HCT116 (cell line): Measurements from ENCODE around the gene TRRAP. TPM values are rescaled to one million over a fixed set of nuclear protein-coding genes. Genes with fewer than 3 reads are reported as not detected.
A peak's percentile ranks its signal among the peaks of the same experiment; 100 is the strongest.
"Not testable (repeated sequence)": the region's sequence is repeated elsewhere in the genome, so short reads cannot be mapped to it uniquely, and the experiment has no call there.

Experiments
- ATAC-seq: fragments of 200-7000 bp; cut with Tn5 transposase; 2 replicates; pipeline ENCODE4 v1.9.1; 2020; ENCODE audit warnings: mild to moderate bottlenecking, moderate library complexity
- BruUV-seq: library from RNA; stranded (reverse); fragments of 400-500 nt; replicated peaks from 2 replicates; lab custom pipeline; 2021; lab: Mats Ljungman, UMichigan
- CTCF ChIA-PET: fragments of 300-600 bp; sonication (Branson Sonifier 250); formaldehyde crosslinking; loops from one replicate; lab custom pipeline; 2021; ENCODE audit warnings: antibody characterized with exemption; lab: Charles Lee
- POLR2A ChIA-PET: fragments of 300-600, 350-600 bp; sonication (Branson Sonifier 250); formaldehyde crosslinking; loops from one replicate; lab custom pipeline; 2021; ENCODE audit warnings: antibody characterized with exemption; lab: Charles Lee
- RAD21 ChIA-PET, 2 experiments: fragments of 300-600 bp; sonication (Branson Sonifier 250); formaldehyde crosslinking; loops; one replicate each; lab custom pipeline; 2023; ENCODE audit warnings: low total read pairs in 2 of 2; ENCODE audit not compliant: uncharacterized antibody in 2 of 2, unreplicated experiment in 2 of 2, low non-redundant PET in 1 of 2; lab: Charles Lee
- DNase-seq: peaks from one replicate; pipeline ENCODE4 v3.0.0-alpha.2; 2010; ENCODE audit warnings: low read depth, low spot score
- H2AFZ ChIP-seq: fragments of 200-600 bp; shearing (Covaris generic), sonication (generic); 2 replicates; pipeline ENCODE4 v1.6.1; 2017; ENCODE audit warnings: low read depth, mixed run types, mixed read lengths, antibody characterized with exemption, low read length; ENCODE audit not compliant: poor library complexity, severe bottlenecking
- H3K27ac ChIP-seq: 2 replicates; pipeline ENCODE4 v1.5.1; 2012; ENCODE audit warnings: low read depth, low read length
- H3K27me3 ChIP-seq: fragments of 200-600 bp; sonication (generic); 2 replicates; pipeline ENCODE4 v1.6.1; 2016; ENCODE audit warnings: mixed run types, low read length, mixed read lengths; ENCODE audit not compliant: insufficient read depth
- H3K36me3 ChIP-seq, 2 experiments: fragments of 200-500 bp in 1 of 2; fragments of 200-600 bp in 1 of 2; sonication (Bioruptor generic) in 1 of 2; sonication (generic) in 1 of 2; 2 replicates each; pipeline versions ENCODE4 v1.5.1 to v1.6.1; 2014 to 2016; ENCODE audit warnings: low read length in 2 of 2, inconsistent platforms in 1 of 2, mixed read lengths in 1 of 2, mixed run types in 1 of 2; ENCODE audit not compliant: insufficient read depth in 2 of 2, control insufficient read depth in 1 of 2
- H3K4me1 ChIP-seq, 2 experiments: fragments of 200-600 bp in 1 of 2; sonication (generic) in 1 of 2; 2 replicates each; pipeline versions ENCODE4 v1.5.1 to v1.6.1; 2012 to 2017; ENCODE audit warnings: low read length in 2 of 2, inconsistent platforms in 1 of 2, mild to moderate bottlenecking in 1 of 2, mixed read lengths in 1 of 2, mixed run types in 1 of 2, moderate library complexity in 1 of 2; ENCODE audit not compliant: insufficient read depth in 2 of 2, control insufficient read depth in 1 of 2
- H3K4me2 ChIP-seq: fragments of 200-600 bp; sonication (generic); 2 replicates; pipeline ENCODE4 v1.6.1; 2017; ENCODE audit warnings: mixed run types, low read length, mixed read lengths
- H3K4me3 ChIP-seq, 2 experiments: fragments of 200-600 bp in 1 of 2; sonication (generic) in 1 of 2; replicated peaks in 1 of 2; 2 replicates each; pipeline ENCODE4 v1.5.1; 2011 to 2016; ENCODE audit warnings: low read length in 2 of 2, control low read depth in 1 of 2, low read depth in 1 of 2, mild to moderate bottlenecking in 1 of 2, mixed read lengths in 1 of 2, mixed run types in 1 of 2
- H3K79me2 ChIP-seq: fragments of 200-600 bp; sonication (generic); 2 replicates; pipeline ENCODE4 v1.6.1; 2017; ENCODE audit warnings: mild to moderate bottlenecking, mixed run types, low read length, moderate library complexity, mixed read lengths; ENCODE audit not compliant: insufficient read depth
- H3K9ac ChIP-seq: fragments of 200-600 bp; sonication (generic); 2 replicates; pipeline ENCODE4 v1.6.1; 2016; ENCODE audit warnings: low read length, mixed read lengths
- H3K9me2 ChIP-seq: fragments of 200-600 bp; sonication (generic), shearing (Covaris generic); 2 replicates; pipeline ENCODE4 v1.6.1; 2017; ENCODE audit warnings: mixed run types, mild to moderate bottlenecking, moderate library complexity; ENCODE audit not compliant: insufficient read depth
- H3K9me3 ChIP-seq, 2 experiments: fragments of 200-500 bp in 1 of 2; fragments of 200-600 bp in 1 of 2; sonication (Bioruptor generic) in 1 of 2; sonication (generic) in 1 of 2; 2 replicates each; pipeline ENCODE4 v1.6.1; 2014 to 2017; ENCODE audit warnings: low read length in 2 of 2, mixed read lengths in 2 of 2, inconsistent platforms in 1 of 2, low read depth in 1 of 2, mild to moderate bottlenecking in 1 of 2, mixed run types in 1 of 2, moderate library complexity in 1 of 2; ENCODE audit not compliant: control insufficient read depth in 1 of 2, insufficient read depth in 1 of 2
- H4K20me1 ChIP-seq: fragments of 200-600 bp; sonication (generic), shearing (Covaris generic); 2 replicates; pipeline ENCODE4 v1.6.1; 2017; ENCODE audit warnings: mixed run types, mild to moderate bottlenecking, moderate library complexity; ENCODE audit not compliant: insufficient read depth
- CTCF ChIP-seq, 3 experiments: fragments of 200-600 bp in 1 of 3; sonication (generic) in 1 of 3; IDR thresholded peaks in 2 of 3; conservative IDR thresholded peaks in 1 of 3; 2 replicates each; pipeline ENCODE4 v1.5.1; 2012 to 2017; ENCODE audit warnings: low read depth in 2 of 3, low read length in 2 of 3, antibody characterized with exemption in 1 of 3, borderline replicate concordance in 1 of 3, control low read depth in 1 of 3, mild to moderate bottlenecking in 1 of 3, mixed read lengths in 1 of 3, mixed run types in 1 of 3, moderate library complexity in 1 of 3; ENCODE audit not compliant: insufficient read depth in 1 of 3
- EGR1 ChIP-seq: IDR thresholded peaks from 2 replicates; pipeline ENCODE4 v1.6.1; 2012; ENCODE audit warnings: low read depth
- MAX ChIP-seq: IDR thresholded peaks from 2 replicates; pipeline ENCODE4 v1.6.1; 2012
- RAD21 ChIP-seq: IDR thresholded peaks from 2 replicates; pipeline ENCODE4 v1.6.1; 2012; ENCODE audit warnings: low read depth, mild to moderate bottlenecking
- intact Hi-C: fragments of 100-400 bp; cut with micrococcal nuclease; formaldehyde crosslinking; loops from 2 replicates; pipeline ENCODE4 v1.10.0; 2022
- total RNA-seq: library from RNA; stranded (reverse); gene quantifications from one replicate; pipeline ENCODE4 v1.2.1, GENCODE V29; 2021; ENCODE audit not compliant: unreplicated experiment

TRRAP gene
- total RNA-seq, 1 experiment from 2014 or later, result 44.5 TPM

- no peak overlapping the region; the same call in 1 of the 2 replicates for H3K4me2 ChIP-seq
- H3K9ac ChIP-seq, result no peak overlapping the region
- no peaks in the 10 kb centered on the region for H4K20me1 ChIP-seq
- TF ChIP-seq RAD21 (peak; percentile 98), CTCF (IDR thresholded peaks at IDR 0.05 in 2 of 3, conservative IDR thresholded peaks at IDR 0.05 in 1 of 3; ENCODE audit: borderline replicate concordance in 1 of 3, insufficient read depth in 1 of 3, low read depth in 2 of 3, low read length in 2 of 3) (peak; percentile 89 to 98 (median 96)), EGR1 (no peak), MAX (no peak)
- TF ChIP-seq, all 23 proteins: peak for 2
- DNase-seq (no peak), ATAC-seq (peak; percentile 83)
- Histone ChIP-seq H3K9me2 (no peaks in the 10 kb centered on the region), H2AFZ (peak overlapping the region; percentile 86), H3K9me3 (no peaks in the 10 kb centered on the region), H3K36me3 (no peaks in the 10 kb centered on the region), H3K27ac (no peak overlapping the region), H3K4me3 (no peak overlapping the region), H3K4me1 (peaks cover 4 to 12% of the 10 kb centered on the region in 2 experiments; a peak in 2 of 4 replicates), H3K79me2 (no peaks in the 10 kb centered on the region), H3K27me3 (no peaks in the 10 kb centered on the region)
- intact Hi-C loops, result loop anchor here (1.0 to 5.0 kb wide), 2 partner anchors 408 to 819 kb away; no protein-coding TSS in a partner anchor
- BruUV-seq, result no TSS peak
- ChIA-PET POLR2A (interaction anchor here (0.9 kb wide), 1 partner anchor 420 kb away, joined by 4 read pairs; no protein-coding TSS in a partner anchor), RAD21 (interaction anchor here in 1 of 2 experiments (0.7 to 1.5 kb wide), 3 partner anchors 19 to 420 kb away, joined by 3 read pairs; no protein-coding TSS in a partner anchor), CTCF (interaction anchor here (0.6 to 2.0 kb wide), 15 partner anchors 10 to 820 kb away, joined by 3 to 9 read pairs (median 4); partner anchors contain the start of gene TRRAP)
Observed at GRCh38 chr7:98841179-98841997, 36.9 kb upstream of the TRRAP start.

GRCh38 chr7:98842552-98842951 is 35.8 kb upstream of the TRRAP start:
- intact Hi-C loops, result loop anchor here (5.0 kb wide), 1 partner anchor 820 kb away; no protein-coding TSS in a partner anchor
- POLR2A ChIA-PET, H3K27ac ChIP-seq, H3K9me3 ChIP-seq, RAD21 ChIA-PET, BruUV-seq, H3K79me2 ChIP-seq, H3K4me1 ChIP-seq, H3K4me3 ChIP-seq, H4K20me1 ChIP-seq, H3K4me2 ChIP-seq, ATAC-seq, H3K36me3 ChIP-seq, H3K9ac ChIP-seq, DNase-seq, H3K9me2 ChIP-seq, H3K27me3 ChIP-seq, H2AFZ ChIP-seq: not testable (repeated sequence)
- CTCF ChIA-PET, result interaction anchor here (0.7 to 1.7 kb wide), 8 partner anchors 11 to 821 kb away, joined by 3 to 8 read pairs (median 4); no protein-coding TSS in a partner anchor
